ENCODE measurements around the gene ESRRG. TPM values are rescaled to one million over a fixed set of nuclear protein-coding genes. Genes with fewer than 3 reads are reported as not detected.

ESRRG gene
- total and polyA plus RNA-seq, 2 donors (not counting 3 experiments of a cell fraction or from before 2014, with no cell fraction given), result not detected

DNA sequence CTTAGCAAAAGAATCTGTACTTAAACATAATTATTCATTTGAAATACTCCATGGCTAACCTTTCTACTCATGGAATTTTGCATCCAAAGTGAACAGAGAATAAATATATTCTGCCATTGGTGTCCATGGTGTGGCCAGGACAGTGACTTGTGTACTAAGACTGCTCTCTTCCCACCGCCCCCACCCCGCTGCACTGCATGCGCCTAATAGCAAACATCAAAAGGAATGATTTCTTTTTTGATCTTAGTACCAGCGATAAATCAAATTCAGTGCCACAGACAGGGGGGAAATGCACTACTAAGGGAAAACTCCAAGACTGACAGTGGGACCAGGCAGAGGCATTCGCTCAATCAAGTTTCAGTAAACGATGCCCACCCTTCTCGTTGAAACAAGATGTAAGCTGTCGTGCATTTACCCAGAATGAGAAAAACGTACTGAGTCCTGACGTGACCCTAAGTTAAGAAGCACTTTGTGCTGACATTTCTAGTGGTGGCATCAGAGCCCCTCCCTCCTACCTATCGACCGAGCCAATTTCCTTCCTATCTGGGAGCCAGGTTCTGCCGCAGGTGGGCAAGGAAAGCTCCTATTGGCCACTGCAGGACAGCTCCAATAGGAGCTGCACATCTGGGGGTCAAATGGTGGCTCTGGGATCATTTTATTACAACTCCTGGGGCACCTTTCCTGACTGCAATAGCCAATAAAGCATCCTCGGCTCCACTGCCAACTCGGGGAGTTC, 12.5 kb downstream of the ESRRG start:
- H3K4me2 ChIP-seq (ENCODE audit: insufficient read depth, low read length), result no peak overlapping the region
- H3K9me3 ChIP-seq (replicated peaks; ENCODE audit: control insufficient read depth, insufficient read depth, low read length), result no peaks in the 10 kb centered on the region
- intact Hi-C loops (cut with micrococcal nuclease), result no loop called here
- H3K4me1 ChIP-seq (ENCODE audit: control insufficient read depth, extremely low read depth, insufficient read depth, low read length), result no peaks in the 10 kb centered on the region
- TF ChIP-seq GATA2 (IDR thresholded peaks at IDR 0.05; ENCODE audit: insufficient read depth, insufficient read length, low read depth, low read length) (no peak), CTCF (IDR thresholded peaks at IDR 0.05; ENCODE audit: extremely low read depth in 1 of 2, insufficient read depth in 1 of 2, low read depth in 1 of 2, low read length in 2 of 2) (no peak), JUN (IDR thresholded peaks at IDR 0.05; ENCODE audit: borderline replicate concordance, insufficient read depth, insufficient read length, low read depth) (no peak), POLR2AphosphoS5 (IDR thresholded peaks at IDR 0.05; ENCODE audit: insufficient read depth, low read depth, low read length) (no peak), FOS (IDR thresholded peaks at IDR 0.05; ENCODE audit: borderline replicate concordance, insufficient read depth, low read length) (no peak), POLR2A (IDR thresholded peaks at IDR 0.05; ENCODE audit: low read depth, low read length) (no peak), MYC (IDR thresholded peaks at IDR 0.05; ENCODE audit: low read depth, low read length) (no peak), EZH2 (IDR thresholded peaks at IDR 0.05; ENCODE audit: borderline replicate concordance, low read depth, low read length, severe bottlenecking) (no peak)
- TF ChIP-seq, protein P1, sequence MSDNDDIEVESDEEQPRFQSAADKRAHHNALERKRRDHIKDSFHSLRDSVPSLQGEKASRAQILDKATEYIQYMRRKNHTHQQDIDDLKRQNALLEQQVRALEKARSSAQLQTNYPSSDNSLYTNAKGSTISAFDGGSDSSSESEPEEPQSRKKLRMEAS (IDR thresholded peaks at IDR 0.05; ENCODE audit: insufficient read depth, insufficient read length), result no peak
- H3K9ac ChIP-seq (replicated peaks; ENCODE audit: extremely low read depth, insufficient read depth, low read length), result no peak overlapping the region
- no peaks in the 10 kb centered on the region for H4K20me1 ChIP-seq (replicated peaks; ENCODE audit: control insufficient read depth, extremely low read depth, insufficient read depth, low read length)
- no peaks in the 10 kb centered on the region for H3K9me1 ChIP-seq (replicated peaks; ENCODE audit: control insufficient read depth, extremely low read depth, insufficient read depth, low read length)
- no TSS peak for BruUV-seq (replicated peaks)
- H3K27me3 ChIP-seq (ENCODE audit: control insufficient read depth in 2 of 2, insufficient read depth in 2 of 2, low read length in 2 of 2), result no peaks in the 10 kb centered on the region
- DNase-seq (ENCODE audit: low read depth, low spot score), result no peak
- ChIA-PET CTCF (no interaction called here), POLR2A (no interaction called here)
- no peak overlapping the region for H3K4me3 ChIP-seq (replicated peaks in 1 of 3; ENCODE audit: insufficient read depth in 1 of 3, low read depth in 1 of 3, low read length in 3 of 3)
- H3K36me3 ChIP-seq (ENCODE audit: control insufficient read depth in 2 of 2, extremely low read depth in 1 of 2, insufficient read depth in 2 of 2, low read length in 2 of 2), result no peaks in the 10 kb centered on the region
- dilution Hi-C loops (cut with MboI; ENCODE audit: extremely low pct_ligation_motif_present, low sequenced_read_pairs), result no loop called here
- no peak overlapping the region for H2AFZ ChIP-seq (ENCODE audit: low read depth, low read length)
- H3K27ac ChIP-seq (ENCODE audit: insufficient read depth, low read depth, low read length), result no peak overlapping the region
- FAIRE-seq, result no peak
- no peaks in the 10 kb centered on the region for H3K79me2 ChIP-seq (ENCODE audit: control insufficient read depth, insufficient read depth, low read length)
